Liver (tissue), 9 donors: ENCODE measurements around the gene THBS2. TPM values are rescaled to one million over a fixed set of nuclear protein-coding genes. Genes with fewer than 3 reads are reported as not detected.

Source experiments
- DNase-seq: peaks from one replicate; pipeline ENCODE4 v3.0.0-alpha.2; 2017; ENCODE audit warnings: low spot score
- H3K27ac ChIP-seq, 2 donors: one replicate each; pipeline ENCODE4 v1.7.0; 2013; ENCODE audit warnings: inconsistent platforms in 2 of 2, low read length in 2 of 2, control low read depth in 1 of 2, low read depth in 1 of 2, mild to moderate bottlenecking in 1 of 2
- H3K27me3 ChIP-seq, 4 donors: one replicate each; pipeline versions ENCODE4 v1.6.1 to v1.7.0; 2013; ENCODE audit warnings: low read length in 3 of 4, inconsistent platforms in 1 of 4, mild to moderate bottlenecking in 1 of 4, moderate library complexity in 1 of 4; ENCODE audit not compliant: control insufficient read depth in 4 of 4, insufficient read depth in 4 of 4
- H3K36me3 ChIP-seq, 4 donors: one replicate each; pipeline versions ENCODE4 v1.6.1 to v1.7.0; 2013; ENCODE audit warnings: low read length in 3 of 4, mild to moderate bottlenecking in 3 of 4, low read depth in 1 of 4, moderate library complexity in 1 of 4; ENCODE audit not compliant: control insufficient read depth in 4 of 4, insufficient read depth in 3 of 4
- H3K4me1 ChIP-seq, 4 donors: one replicate each; pipeline versions ENCODE4 v1.6.1 to v1.7.0; 2013; ENCODE audit warnings: low read length in 3 of 4, mild to moderate bottlenecking in 3 of 4, moderate library complexity in 1 of 4; ENCODE audit not compliant: control insufficient read depth in 4 of 4, insufficient read depth in 4 of 4
- H3K4me3 ChIP-seq, 3 donors: one replicate each; pipeline versions ENCODE4 v1.6.1 to v1.7.0; 2013; ENCODE audit warnings: low read length in 3 of 3, control low read depth in 1 of 3, low read depth in 1 of 3, mild to moderate bottlenecking in 1 of 3
- H3K9ac ChIP-seq, 2 donors: one replicate each; pipeline ENCODE4 v1.7.0; 2013; ENCODE audit warnings: low read length in 2 of 2, mild to moderate bottlenecking in 2 of 2, moderate library complexity in 2 of 2, control low read depth in 1 of 2, low read depth in 1 of 2
- H3K9me3 ChIP-seq, 4 donors: one replicate each; pipeline versions ENCODE4 v1.6.1 to v1.7.0; 2013; ENCODE audit warnings: low read length in 3 of 4; ENCODE audit not compliant: control insufficient read depth in 4 of 4
- EGR1 ChIP-seq, 2 donors: IDR thresholded peaks; 2 replicates each; pipeline ENCODE4 v1.6.1; 2016 to 2018; ENCODE audit warnings: antibody characterized with exemption in 2 of 2, low read depth in 2 of 2
- FOXA1 ChIP-seq: IDR thresholded peaks from 2 replicates; pipeline ENCODE4 v1.6.1; 2016; ENCODE audit warnings: antibody characterized with exemption
- FOXA2 ChIP-seq: IDR thresholded peaks from 2 replicates; pipeline ENCODE4 v1.6.1; 2016; ENCODE audit warnings: antibody characterized with exemption
- GABPA ChIP-seq, 2 donors: IDR thresholded peaks in 1 of 2; conservative IDR thresholded peaks in 1 of 2; 2 replicates each; pipeline ENCODE4 v1.6.1; 2016; ENCODE audit warnings: antibody characterized with exemption in 2 of 2, mild to moderate bottlenecking in 1 of 2, moderate library complexity in 1 of 2
- HNF4A ChIP-seq, 2 donors: conservative IDR thresholded peaks; 2 replicates each; pipeline ENCODE4 v1.6.1; 2016; ENCODE audit warnings: antibody characterized with exemption in 2 of 2, mild to moderate bottlenecking in 2 of 2
- HNF4G ChIP-seq: IDR thresholded peaks from 2 replicates; pipeline ENCODE4 v1.6.1; 2016; ENCODE audit warnings: antibody characterized with exemption
- NR2F2 ChIP-seq: IDR thresholded peaks from 2 replicates; pipeline ENCODE4 v1.6.1; 2016; ENCODE audit warnings: antibody characterized with exemption
- RAD21 ChIP-seq, 2 donors: IDR thresholded peaks; 2 replicates each; pipeline ENCODE4 v1.6.1; 2016; ENCODE audit warnings: antibody characterized with exemption in 2 of 2, mild to moderate bottlenecking in 2 of 2
- RXRA ChIP-seq, 2 donors: IDR thresholded peaks; 2 replicates each; pipeline ENCODE4 v1.6.1; 2017 to 2018; ENCODE audit warnings: antibody characterized with exemption in 2 of 2, mild to moderate bottlenecking in 1 of 2
- SP1 ChIP-seq: IDR thresholded peaks from 2 replicates; pipeline ENCODE4 v1.6.1; 2018; ENCODE audit warnings: antibody characterized with exemption, mild to moderate bottlenecking
- TAF1 ChIP-seq: conservative IDR thresholded peaks from 2 replicates; pipeline ENCODE4 v1.6.1; 2016; ENCODE audit warnings: antibody characterized with exemption, mild to moderate bottlenecking
- YY1 ChIP-seq: IDR thresholded peaks from 2 replicates; pipeline ENCODE4 v1.6.1; 2016; ENCODE audit warnings: antibody characterized with exemption, mild to moderate bottlenecking
- WGBS: extraction: QIAGEN DNeasy Blood & Tissue Kit; methylation state at CpG from one replicate; pipeline ENCODE4 v1.1.7; 2013; 5-methylcytosine and 5-hydroxymethylcytosine counted together
- polyA plus RNA-seq, 2 donors: library from polyadenylated mRNA; stranded (reverse) in 1 of 2; unstranded in 1 of 2; fragments of 200-250 nt in 1 of 2; fragments of >200 nt in 1 of 2; fragmentation: Nextera tagmentation in 1 of 2; extraction: Ambion mirVana in 1 of 2; gene quantifications; one replicate each; pipeline versions ENCODE4 v1.2.1 to v1.2.3, GENCODE V29; 2013 to 2015
- total RNA-seq, 2 donors: library from RNA; depleted of rRNA; stranded (reverse); fragments of >200 nt; gene quantifications; one replicate each; pipeline ENCODE4 v1.2.3, GENCODE V29; 2014
- TF ChIP-seq, protein P1 (sequence below): IDR thresholded peaks from 2 replicates; pipeline ENCODE4 v1.6.1; 2016; ENCODE audit warnings: antibody characterized with exemption
- TF ChIP-seq, protein P2 (sequence below): IDR thresholded peaks from 2 replicates; pipeline ENCODE4 v1.6.1; 2016; ENCODE audit warnings: antibody characterized with exemption, mild to moderate bottlenecking
- TF ChIP-seq, protein P3 (sequence below): IDR thresholded peaks from 2 replicates; pipeline ENCODE4 v1.6.1; 2016; ENCODE audit warnings: antibody characterized with exemption
- TF ChIP-seq, protein P4 (sequence below): fragments of 150-350 bp; IDR thresholded peaks from 2 replicates; pipeline ENCODE4 v1.5.1; 2017; ENCODE audit warnings: improper control_type of control experiment, low read depth, low read length; ENCODE audit not compliant: missing input control
- donor health status: healthy.
- donor health status: healthy.
- donor health status: healthy.
- donor health status: healthy.
- donor health status: healthy.

THBS2 gene
- total and polyA plus RNA-seq, 4 donors, result 0.35 to 7.6 (median 6.2) TPM

DNA sequence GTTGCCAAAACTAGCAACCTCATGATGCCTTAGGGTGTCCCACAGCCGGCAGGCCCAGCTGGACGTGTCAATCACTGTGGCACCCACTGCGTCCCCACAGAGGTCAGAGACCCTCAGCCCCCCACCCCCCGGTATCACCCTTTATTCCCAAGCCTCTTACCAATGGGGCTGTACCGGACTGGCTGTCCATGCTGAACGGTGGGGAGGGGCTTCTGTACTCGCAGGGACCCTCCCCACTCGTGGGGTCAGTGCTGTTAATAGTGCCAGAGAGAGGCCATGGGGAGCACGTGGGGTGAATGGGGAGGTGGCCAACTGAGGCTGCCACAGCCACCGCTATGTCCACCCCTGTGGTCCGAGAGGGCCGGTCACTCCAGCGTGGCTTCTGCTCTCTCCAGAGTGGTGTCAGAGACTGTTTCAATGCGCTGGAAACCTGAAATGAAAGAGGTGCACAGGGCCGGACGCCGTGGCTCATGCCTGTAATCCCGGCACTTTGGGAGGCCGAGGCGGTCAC, 68.6 kb downstream of the THBS2 start:
- Histone ChIP-seq H3K9me3 (no peaks in the 10 kb centered on the region), H3K9ac (no peak overlapping the region), H3K4me1 (no peaks in the 10 kb centered on the region), H3K36me3 (no peaks in the 10 kb centered on the region), H3K4me3 (no peak overlapping the region), H3K27me3 (no peaks in the 10 kb centered on the region), H3K27ac (no peak overlapping the region)
- WGBS, result 86% methylated on average over 20 of the region's 20 CpGs
- TF ChIP-seq, protein P1, sequence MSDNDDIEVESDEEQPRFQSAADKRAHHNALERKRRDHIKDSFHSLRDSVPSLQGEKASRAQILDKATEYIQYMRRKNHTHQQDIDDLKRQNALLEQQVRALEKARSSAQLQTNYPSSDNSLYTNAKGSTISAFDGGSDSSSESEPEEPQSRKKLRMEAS, result no peak
- TF ChIP-seq EGR1 (IDR thresholded peaks at IDR 0.05; ENCODE audit: low read depth in 2 of 2), result no peak
- no peak for TF ChIP-seq RXRA (IDR thresholded peaks at IDR 0.05)
- TF ChIP-seq, protein P2, sequence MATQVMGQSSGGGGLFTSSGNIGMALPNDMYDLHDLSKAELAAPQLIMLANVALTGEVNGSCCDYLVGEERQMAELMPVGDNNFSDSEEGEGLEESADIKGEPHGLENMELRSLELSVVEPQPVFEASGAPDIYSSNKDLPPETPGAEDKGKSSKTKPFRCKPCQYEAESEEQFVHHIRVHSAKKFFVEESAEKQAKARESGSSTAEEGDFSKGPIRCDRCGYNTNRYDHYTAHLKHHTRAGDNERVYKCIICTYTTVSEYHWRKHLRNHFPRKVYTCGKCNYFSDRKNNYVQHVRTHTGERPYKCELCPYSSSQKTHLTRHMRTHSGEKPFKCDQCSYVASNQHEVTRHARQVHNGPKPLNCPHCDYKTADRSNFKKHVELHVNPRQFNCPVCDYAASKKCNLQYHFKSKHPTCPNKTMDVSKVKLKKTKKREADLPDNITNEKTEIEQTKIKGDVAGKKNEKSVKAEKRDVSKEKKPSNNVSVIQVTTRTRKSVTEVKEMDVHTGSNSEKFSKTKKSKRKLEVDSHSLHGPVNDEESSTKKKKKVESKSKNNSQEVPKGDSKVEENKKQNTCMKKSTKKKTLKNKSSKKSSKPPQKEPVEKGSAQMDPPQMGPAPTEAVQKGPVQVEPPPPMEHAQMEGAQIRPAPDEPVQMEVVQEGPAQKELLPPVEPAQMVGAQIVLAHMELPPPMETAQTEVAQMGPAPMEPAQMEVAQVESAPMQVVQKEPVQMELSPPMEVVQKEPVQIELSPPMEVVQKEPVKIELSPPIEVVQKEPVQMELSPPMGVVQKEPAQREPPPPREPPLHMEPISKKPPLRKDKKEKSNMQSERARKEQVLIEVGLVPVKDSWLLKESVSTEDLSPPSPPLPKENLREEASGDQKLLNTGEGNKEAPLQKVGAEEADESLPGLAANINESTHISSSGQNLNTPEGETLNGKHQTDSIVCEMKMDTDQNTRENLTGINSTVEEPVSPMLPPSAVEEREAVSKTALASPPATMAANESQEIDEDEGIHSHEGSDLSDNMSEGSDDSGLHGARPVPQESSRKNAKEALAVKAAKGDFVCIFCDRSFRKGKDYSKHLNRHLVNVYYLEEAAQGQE, result no peak
- no peak for DNase-seq

DNA sequence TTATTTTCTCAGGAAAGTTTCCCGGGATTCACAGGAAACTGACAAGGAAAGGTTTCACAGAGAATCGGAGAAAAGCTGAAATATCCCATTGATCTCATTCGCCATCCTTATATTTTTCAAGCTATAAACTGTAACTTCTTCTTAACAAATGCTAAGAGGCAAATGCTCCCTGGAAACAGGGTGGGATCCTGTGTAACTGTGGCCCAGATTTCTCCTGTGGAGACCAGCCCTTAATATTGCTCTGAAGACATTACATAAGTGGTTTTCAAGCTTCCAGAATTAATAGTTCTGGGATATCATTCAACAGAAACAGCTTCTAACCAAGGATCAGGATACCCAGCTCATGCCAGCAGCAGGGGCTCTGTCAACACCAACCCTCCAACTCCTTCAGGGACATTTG, 69.2 kb downstream of the THBS2 start:
- Histone ChIP-seq H3K9me3 (no peaks in the 10 kb centered on the region), H3K4me1 (no peaks in the 10 kb centered on the region), H3K9ac (no peak overlapping the region), H3K27me3 (no peaks in the 10 kb centered on the region), H3K36me3 (no peaks in the 10 kb centered on the region), H3K27ac (no peak overlapping the region), H3K4me3 (no peak overlapping the region)
- no peak for TF ChIP-seq EGR1 (IDR thresholded peaks at IDR 0.05; ENCODE audit: low read depth in 2 of 2)
- no peak for TF ChIP-seq FOXA2
- TF ChIP-seq HNF4G, result no peak
- TF ChIP-seq SP1, result no peak
- TF ChIP-seq GABPA (IDR thresholded peaks at IDR 0.05 in 1 of 2, conservative IDR thresholded peaks at IDR 0.05 in 1 of 2), result no peak
- no peak for TF ChIP-seq FOXA1
- TF ChIP-seq HNF4A (conservative IDR thresholded peaks at IDR 0.05), result no peak
- no peak for TF ChIP-seq YY1
- no peak for TF ChIP-seq TAF1
- TF ChIP-seq, protein P3, sequence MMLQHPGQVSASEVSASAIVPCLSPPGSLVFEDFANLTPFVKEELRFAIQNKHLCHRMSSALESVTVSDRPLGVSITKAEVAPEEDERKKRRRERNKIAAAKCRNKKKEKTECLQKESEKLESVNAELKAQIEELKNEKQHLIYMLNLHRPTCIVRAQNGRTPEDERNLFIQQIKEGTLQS, result no peak
- TF ChIP-seq RAD21 (IDR thresholded peaks at IDR 0.05), result no peak
- no peak for DNase-seq
- 93% methylated on average over 3 of the region's 3 CpGs for WGBS

- Histone ChIP-seq H3K27me3 (no peaks in the 10 kb centered on the region), H3K9ac (no peak overlapping the region), H3K4me3 (no peak overlapping the region), H3K27ac (no peak overlapping the region), H3K36me3 (no peaks in the 10 kb centered on the region), H3K4me1 (no peaks in the 10 kb centered on the region), H3K9me3 (no peaks in the 10 kb centered on the region)
- no peak for DNase-seq
- 86% methylated on average over 8 of the region's 8 CpGs for WGBS
- TF ChIP-seq RXRA (IDR thresholded peaks at IDR 0.05) (no peak), NR2F2 (no peak), SP1 (no peak), FOXA2 (no peak), YY1 (no peak), GABPA (IDR thresholded peaks at IDR 0.05 in 1 of 2, conservative IDR thresholded peaks at IDR 0.05 in 1 of 2) (no peak), EGR1 (IDR thresholded peaks at IDR 0.05; ENCODE audit: low read depth in 2 of 2) (no peak), HNF4A (conservative IDR thresholded peaks at IDR 0.05) (no peak)
- TF ChIP-seq, protein P2, result no peak
- TF ChIP-seq, protein P4, sequence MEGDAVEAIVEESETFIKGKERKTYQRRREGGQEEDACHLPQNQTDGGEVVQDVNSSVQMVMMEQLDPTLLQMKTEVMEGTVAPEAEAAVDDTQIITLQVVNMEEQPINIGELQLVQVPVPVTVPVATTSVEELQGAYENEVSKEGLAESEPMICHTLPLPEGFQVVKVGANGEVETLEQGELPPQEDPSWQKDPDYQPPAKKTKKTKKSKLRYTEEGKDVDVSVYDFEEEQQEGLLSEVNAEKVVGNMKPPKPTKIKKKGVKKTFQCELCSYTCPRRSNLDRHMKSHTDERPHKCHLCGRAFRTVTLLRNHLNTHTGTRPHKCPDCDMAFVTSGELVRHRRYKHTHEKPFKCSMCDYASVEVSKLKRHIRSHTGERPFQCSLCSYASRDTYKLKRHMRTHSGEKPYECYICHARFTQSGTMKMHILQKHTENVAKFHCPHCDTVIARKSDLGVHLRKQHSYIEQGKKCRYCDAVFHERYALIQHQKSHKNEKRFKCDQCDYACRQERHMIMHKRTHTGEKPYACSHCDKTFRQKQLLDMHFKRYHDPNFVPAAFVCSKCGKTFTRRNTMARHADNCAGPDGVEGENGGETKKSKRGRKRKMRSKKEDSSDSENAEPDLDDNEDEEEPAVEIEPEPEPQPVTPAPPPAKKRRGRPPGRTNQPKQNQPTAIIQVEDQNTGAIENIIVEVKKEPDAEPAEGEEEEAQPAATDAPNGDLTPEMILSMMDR, result no peak
These were observed 70.4 kb downstream of the THBS2 start for GRCh38 chr6:169183233-169183632.
